Breast epithelium (tissue), 4 donors: ENCODE measurements around the gene ACOX3. TPM values are rescaled to one million over a fixed set of nuclear protein-coding genes. Genes with fewer than 3 reads are reported as not detected.

Source experiments
- DNase-seq, 2 donors: peaks; one replicate each; pipeline ENCODE4 v3.0.0-alpha.2; 2019; ENCODE audit warnings: low spot score in 2 of 2
- H3K27ac ChIP-seq, 2 donors: fragments of 200-600 bp; sonication (generic) in 1 of 2; one replicate each; pipeline ENCODE4 v1.5.1; 2016 to 2019; ENCODE audit warnings: mild to moderate bottlenecking in 1 of 2
- H3K27me3 ChIP-seq, 2 donors: fragments of 200-600 bp; sonication (generic) in 1 of 2; one replicate each; pipeline versions ENCODE4 v1.5.1 to v1.6.0; 2017 to 2019; ENCODE audit warnings: control low read depth in 1 of 2, mild to moderate bottlenecking in 1 of 2
- H3K36me3 ChIP-seq: fragments of 200-600 bp; one replicate; pipeline ENCODE4 v1.5.1; 2019
- H3K4me1 ChIP-seq, 2 donors: fragments of 200-600 bp; sonication (generic); one replicate each; pipeline ENCODE4 v1.5.1; 2016 to 2019; ENCODE audit warnings: control low read depth in 1 of 2
- H3K4me3 ChIP-seq, 3 donors: fragments of 200-600 bp; sonication (generic); 1 replicate in 2 of 3; 2 replicates in 1 of 3; pipeline ENCODE4 v1.5.1; 2016 to 2019; ENCODE audit warnings: mild to moderate bottlenecking in 3 of 3, moderate library complexity in 2 of 3
- H3K9me3 ChIP-seq, 2 donors: fragments of 200-600 bp; sonication (generic) in 1 of 2; one replicate each; pipeline ENCODE4 v1.5.1; 2016 to 2019; ENCODE audit warnings: control low read depth in 1 of 2
- POLR2A ChIP-seq: fragments of 450-650 bp; IDR thresholded peaks from one replicate; pipeline ENCODE4 v1.6.1; 2016; ENCODE audit warnings: antibody characterized with exemption, mild to moderate bottlenecking, moderate library complexity
- POLR2AphosphoS5 ChIP-seq, 3 donors: sonication (generic); formaldehyde crosslinking; IDR thresholded peaks; one replicate each; pipeline ENCODE4 v1.6.1; 2017; ENCODE audit warnings: antibody characterized with exemption in 3 of 3
- intact Hi-C: fragments of 100-400 bp; cut with DNase I; formaldehyde crosslinking; loops from one replicate; pipeline ENCODE4 v1.15.1; 2023; ENCODE audit warnings: low total_unique reads
- total RNA-seq, 3 donors: library from RNA; depleted of rRNA; stranded (reverse); fragments of >200 nt; gene quantifications; one replicate each; pipeline ENCODE4 v1.1.0, GENCODE V29; 2016
- TF ChIP-seq, protein P1 (sequence below), 3 donors: fragments of 450-650 bp; IDR thresholded peaks; one replicate each; pipeline ENCODE4 v1.5.1; 2016 to 2017; ENCODE audit warnings: antibody characterized with exemption in 3 of 3, mild to moderate bottlenecking in 3 of 3, moderate library complexity in 3 of 3

The ACOX3 gene
- total RNA-seq, 3 donors from 2014 or later: 24.0 to 69.4 (median 47.9) TPM

DNA sequence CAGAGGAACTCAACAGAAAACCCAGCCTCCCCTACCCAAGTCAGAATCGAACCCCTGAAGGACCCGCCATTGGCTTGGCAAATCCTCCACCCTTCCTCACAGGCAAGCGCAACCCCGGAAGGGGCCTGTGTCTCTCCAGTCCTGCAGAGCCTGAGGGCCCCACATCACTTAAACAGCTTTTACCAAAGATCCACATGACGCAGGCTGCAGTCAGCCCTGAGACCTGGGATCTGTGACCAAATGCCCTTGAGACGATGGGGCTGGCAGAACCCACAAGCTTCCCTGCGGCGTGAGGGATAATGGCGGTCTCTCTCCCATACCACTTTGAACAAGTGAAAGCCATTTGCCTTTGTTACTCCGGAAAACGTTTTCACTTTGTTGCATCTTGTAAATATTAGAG is 54.9 kb downstream of the ACOX3 start:
- Histone ChIP-seq H3K27me3 (no peaks in the 10 kb centered on the region), H3K4me3 (no peak overlapping the region), H3K9me3 (no peaks in the 10 kb centered on the region), H3K4me1 (no peaks in the 10 kb centered on the region), H3K27ac (peak overlapping the region in 1 of 2 donors; percentile 25), H3K36me3 (peaks cover 8% of the 10 kb centered on the region)
- no peak for DNase-seq
- intact Hi-C loops: no loop called here
- TF ChIP-seq, protein P1, sequence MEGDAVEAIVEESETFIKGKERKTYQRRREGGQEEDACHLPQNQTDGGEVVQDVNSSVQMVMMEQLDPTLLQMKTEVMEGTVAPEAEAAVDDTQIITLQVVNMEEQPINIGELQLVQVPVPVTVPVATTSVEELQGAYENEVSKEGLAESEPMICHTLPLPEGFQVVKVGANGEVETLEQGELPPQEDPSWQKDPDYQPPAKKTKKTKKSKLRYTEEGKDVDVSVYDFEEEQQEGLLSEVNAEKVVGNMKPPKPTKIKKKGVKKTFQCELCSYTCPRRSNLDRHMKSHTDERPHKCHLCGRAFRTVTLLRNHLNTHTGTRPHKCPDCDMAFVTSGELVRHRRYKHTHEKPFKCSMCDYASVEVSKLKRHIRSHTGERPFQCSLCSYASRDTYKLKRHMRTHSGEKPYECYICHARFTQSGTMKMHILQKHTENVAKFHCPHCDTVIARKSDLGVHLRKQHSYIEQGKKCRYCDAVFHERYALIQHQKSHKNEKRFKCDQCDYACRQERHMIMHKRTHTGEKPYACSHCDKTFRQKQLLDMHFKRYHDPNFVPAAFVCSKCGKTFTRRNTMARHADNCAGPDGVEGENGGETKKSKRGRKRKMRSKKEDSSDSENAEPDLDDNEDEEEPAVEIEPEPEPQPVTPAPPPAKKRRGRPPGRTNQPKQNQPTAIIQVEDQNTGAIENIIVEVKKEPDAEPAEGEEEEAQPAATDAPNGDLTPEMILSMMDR (IDR thresholded peaks at IDR 0.05): no peak
- no peak for TF ChIP-seq POLR2AphosphoS5 (IDR thresholded peaks at IDR 0.05)
- no peak for TF ChIP-seq POLR2A

DNA sequence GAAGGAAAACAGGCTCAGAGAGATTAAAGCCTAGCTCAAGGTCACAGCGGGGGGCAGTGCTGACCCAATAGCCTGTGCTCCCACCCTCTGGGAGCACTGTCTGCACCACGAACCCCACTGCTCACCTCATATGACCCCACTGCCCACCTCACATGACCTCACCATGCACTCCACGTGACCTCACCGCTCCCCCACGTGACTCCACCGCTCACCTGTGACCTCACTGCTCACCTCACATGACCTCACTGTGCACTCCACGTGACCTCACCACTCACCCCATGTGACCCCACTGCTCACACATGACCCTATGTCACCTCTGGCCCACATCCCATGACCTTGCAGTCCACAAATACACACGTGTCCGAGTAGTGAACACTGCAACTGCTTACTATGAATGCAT is 55.4 kb downstream of the ACOX3 start:
- TF ChIP-seq POLR2AphosphoS5 (IDR thresholded peaks at IDR 0.05): no peak
- Histone ChIP-seq H3K4me3 (no peak overlapping the region), H3K36me3 (peaks cover 8% of the 10 kb centered on the region), H3K27me3 (no peaks in the 10 kb centered on the region), H3K4me1 (no peaks in the 10 kb centered on the region), H3K27ac (no peak overlapping the region), H3K9me3 (no peaks in the 10 kb centered on the region)
- intact Hi-C loops: no loop called here
- DNase-seq: no peak

DNA sequence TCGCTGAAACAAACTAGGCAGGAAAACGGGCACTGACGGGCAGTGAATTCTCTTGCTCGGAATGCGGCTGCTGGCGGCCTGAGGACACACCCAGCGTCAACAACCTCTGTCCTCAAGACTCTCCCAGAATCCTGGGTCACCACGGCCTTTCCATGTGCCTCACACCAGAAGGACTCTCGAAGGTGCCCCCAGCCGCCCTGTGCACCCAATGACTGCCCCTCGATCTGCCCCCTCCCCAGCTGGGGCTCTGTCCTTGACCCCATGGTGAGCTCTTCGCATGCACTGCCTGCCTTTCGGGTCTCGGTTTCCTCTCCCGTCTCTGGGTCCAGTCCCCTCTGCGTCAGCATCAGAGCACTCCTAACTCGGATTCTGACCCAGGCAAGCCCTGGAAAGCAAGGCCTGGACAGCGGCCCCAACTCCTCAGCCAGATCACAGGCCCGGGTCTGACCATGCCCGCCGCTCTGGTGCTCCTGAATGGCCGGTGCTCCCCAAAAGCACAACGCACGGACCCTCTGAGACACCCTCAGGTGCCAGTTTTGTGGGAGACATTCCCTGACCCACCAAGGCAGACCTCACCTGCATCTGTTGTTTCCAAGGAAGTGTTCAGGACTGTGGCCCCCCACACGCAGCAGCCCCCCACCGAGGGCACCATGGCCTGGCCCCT is 56.0 kb downstream of the ACOX3 start:
- no peak for DNase-seq
- intact Hi-C loops: no loop called here
- Histone ChIP-seq H3K4me1 (no peaks in the 10 kb centered on the region), H3K36me3 (peaks cover 8% of the 10 kb centered on the region), H3K4me3 (no peak overlapping the region), H3K27me3 (no peaks in the 10 kb centered on the region), H3K27ac (no peak overlapping the region), H3K9me3 (no peaks in the 10 kb centered on the region)
- TF ChIP-seq, protein P1 (IDR thresholded peaks at IDR 0.05): no peak
- TF ChIP-seq POLR2A (no peak), POLR2AphosphoS5 (IDR thresholded peaks at IDR 0.05) (no peak)

DNA sequence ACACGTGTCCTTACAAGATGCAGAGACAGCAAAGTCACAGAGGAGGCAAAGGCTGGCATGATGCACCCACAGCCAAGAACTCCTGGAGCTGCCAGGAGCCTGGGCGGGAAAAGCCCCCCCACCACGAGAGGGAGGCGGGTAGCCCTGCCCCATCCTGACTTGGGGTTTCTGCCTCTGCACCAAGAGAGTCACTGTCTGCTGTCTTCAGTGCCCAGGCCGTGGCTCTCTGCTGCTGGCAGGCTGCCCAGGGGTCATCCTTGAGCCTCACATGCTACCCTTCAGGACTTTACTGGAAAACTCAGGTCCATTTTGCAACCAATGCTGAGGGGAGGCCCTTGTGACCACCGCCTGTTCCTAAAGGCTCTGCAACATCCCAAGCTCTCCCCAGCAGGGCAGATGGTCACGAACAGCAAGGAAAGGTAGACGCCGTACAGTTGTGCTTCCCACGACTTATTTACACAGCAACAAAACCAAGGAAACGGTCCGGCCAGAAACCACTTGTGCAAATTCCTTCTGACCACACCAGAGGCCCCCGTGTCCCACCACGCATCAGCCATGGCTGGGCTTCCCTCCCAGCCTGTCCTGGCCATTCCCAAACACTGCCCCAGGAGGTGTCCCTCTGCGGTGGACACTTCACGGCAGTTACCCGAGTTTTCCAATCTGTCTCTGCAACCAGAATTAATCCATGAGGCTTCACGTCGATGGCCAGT is 56.9 kb downstream of the ACOX3 start:
- no peak for DNase-seq
- Histone ChIP-seq H3K4me1 (no peaks in the 10 kb centered on the region), H3K27ac (peak overlapping the region in 1 of 2 donors; percentile 9)

DNA sequence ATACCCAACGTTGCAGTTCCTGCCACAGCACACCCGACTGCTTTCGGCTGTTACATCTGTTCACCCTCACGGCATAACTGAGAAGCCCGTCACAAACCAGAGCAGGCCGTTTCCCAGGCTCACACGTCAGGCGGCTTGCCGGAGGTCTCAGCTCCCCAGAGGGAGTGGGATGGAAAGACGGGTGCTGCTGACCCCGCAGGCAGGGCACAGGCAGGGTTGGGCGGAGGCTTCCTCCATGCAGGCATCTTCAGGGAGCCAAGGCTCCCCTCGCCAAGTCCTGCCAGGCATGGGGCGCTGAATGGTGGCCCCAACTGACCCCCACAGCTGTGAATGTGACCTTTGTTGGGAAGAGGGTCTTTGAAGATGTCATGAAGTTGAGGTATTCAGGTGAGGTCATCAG is 57.5 kb downstream of the ACOX3 start:
- H3K4me3 ChIP-seq: no peak overlapping the region
- H3K27ac ChIP-seq: peak overlapping the region in 1 of 2 donors; percentile 9
- H3K27me3 ChIP-seq: no peaks in the 10 kb centered on the region
- H3K36me3 ChIP-seq: peaks cover 4% of the 10 kb centered on the region
- H3K9me3 ChIP-seq: no peaks in the 10 kb centered on the region
- TF ChIP-seq, protein P1 (IDR thresholded peaks at IDR 0.05): no peak
- no peak for TF ChIP-seq POLR2A
- no peak for TF ChIP-seq POLR2AphosphoS5 (IDR thresholded peaks at IDR 0.05)
- H3K4me1 ChIP-seq: no peaks in the 10 kb centered on the region
- no peak for DNase-seq
- intact Hi-C loops: no loop called here

More for the DNA sequence above, 56.9 kb downstream of the ACOX3 start:
- intact Hi-C loops: no loop called here
- H3K36me3 ChIP-seq: peaks cover 4% of the 10 kb centered on the region
- TF ChIP-seq, protein P1 (IDR thresholded peaks at IDR 0.05): no peak
- TF ChIP-seq POLR2AphosphoS5 (IDR thresholded peaks at IDR 0.05) (no peak), POLR2A (no peak)
- H3K9me3 ChIP-seq: no peaks in the 10 kb centered on the region
- no peaks in the 10 kb centered on the region for H3K27me3 ChIP-seq
- H3K4me3 ChIP-seq: no peak overlapping the region
